HUES48 (cell line): ENCODE results near the gene MFN2.
"Not testable (repeated sequence)": the region's sequence is repeated elsewhere in the genome, so short reads cannot be mapped to it uniquely, and the experiment has no call there.

Experiments used
- H3K27ac ChIP-seq: one replicate; pipeline ENCODE4 v1.7.0; 2013; ENCODE audit warnings: low read depth, low read length, inconsistent platforms
- H3K27me3 ChIP-seq: 2 replicates; pipeline ENCODE4 v1.6.1; 2013; ENCODE audit warnings: mild to moderate bottlenecking, low read length; ENCODE audit not compliant: control insufficient read depth, insufficient read depth
- H3K36me3 ChIP-seq: 2 replicates; pipeline ENCODE4 v1.6.1; 2013; ENCODE audit warnings: low read length; ENCODE audit not compliant: control insufficient read depth, insufficient read depth
- H3K4me1 ChIP-seq: 2 replicates; pipeline ENCODE4 v1.6.1; 2013; ENCODE audit warnings: mild to moderate bottlenecking, low read length; ENCODE audit not compliant: control insufficient read depth, insufficient read depth
- H3K4me3 ChIP-seq: 2 replicates; pipeline ENCODE4 v1.5.1; 2013; ENCODE audit warnings: mild to moderate bottlenecking, low read depth, low read length
- H3K9ac ChIP-seq: 2 replicates; pipeline ENCODE4 v1.6.1; 2013; ENCODE audit warnings: mild to moderate bottlenecking, low read depth, low read length, moderate library complexity
- H3K9me3 ChIP-seq: 2 replicates; pipeline ENCODE4 v1.6.1; 2013; ENCODE audit warnings: low read length; ENCODE audit not compliant: control insufficient read depth, insufficient read depth

Gene MFN2

GRCh38 chr1:11998636-11999035 is 18.4 kb downstream of the MFN2 start:
- no peak overlapping the region for H3K27ac ChIP-seq
- H3K9ac ChIP-seq, result no peak overlapping the region
- H3K27me3 ChIP-seq, result no peaks in the 10 kb centered on the region
- no peaks in the 10 kb centered on the region for H3K4me1 ChIP-seq
- no peak overlapping the region for H3K4me3 ChIP-seq
- no peaks in the 10 kb centered on the region for H3K9me3 ChIP-seq
- peaks cover 81% of the 10 kb centered on the region for H3K36me3 ChIP-seq

GRCh38 chr1:11999236-11999635 is 19.0 kb downstream of the MFN2 start:
- no peaks in the 10 kb centered on the region for H3K9me3 ChIP-seq
- H3K27me3 ChIP-seq, result no peaks in the 10 kb centered on the region
- H3K4me3 ChIP-seq, result no peak overlapping the region
- H3K27ac ChIP-seq, result no peak overlapping the region
- no peaks in the 10 kb centered on the region for H3K4me1 ChIP-seq
- H3K36me3 ChIP-seq, result peaks cover 82% of the 10 kb centered on the region
- no peak overlapping the region for H3K9ac ChIP-seq

GRCh38 chr1:12001249-12001917 is 21.1 kb downstream of the MFN2 start:
- no peaks in the 10 kb centered on the region for H3K9me3 ChIP-seq
- no peaks in the 10 kb centered on the region for H3K4me1 ChIP-seq
- peaks cover 84% of the 10 kb centered on the region for H3K36me3 ChIP-seq
- H3K27me3 ChIP-seq, result no peaks in the 10 kb centered on the region
- no peak overlapping the region for H3K4me3 ChIP-seq
- peak overlapping the region; percentile 20 for H3K27ac ChIP-seq
- no peak overlapping the region for H3K9ac ChIP-seq

- Histone ChIP-seq H3K36me3 (peaks cover 84% of the 10 kb centered on the region), H3K9me3 (no peaks in the 10 kb centered on the region), H3K4me1 (no peaks in the 10 kb centered on the region), H3K27ac (no peak overlapping the region), H3K27me3 (no peaks in the 10 kb centered on the region), H3K4me3 (no peak overlapping the region), H3K9ac (no peak overlapping the region)
Measured at GRCh38 chr1:12001996-12002493, 21.8 kb downstream of the MFN2 start.

GRCh38 chr1:12003762-12004161 is 23.5 kb downstream of the MFN2 start:
- Histone ChIP-seq H3K27ac (no peak overlapping the region), H3K4me1 (no peaks in the 10 kb centered on the region), H3K9me3 (no peaks in the 10 kb centered on the region), H3K36me3 (peaks cover 79% of the 10 kb centered on the region), H3K4me3 (no peak overlapping the region), H3K27me3 (no peaks in the 10 kb centered on the region), H3K9ac (no peak overlapping the region)

- peaks cover 83% of the 10 kb centered on the region for H3K36me3 ChIP-seq
- no peaks in the 10 kb centered on the region for H3K27me3 ChIP-seq
- H3K4me1 ChIP-seq, result no peaks in the 10 kb centered on the region
- no peak overlapping the region for H3K4me3 ChIP-seq
- no peaks in the 10 kb centered on the region for H3K9me3 ChIP-seq
- H3K27ac ChIP-seq, result no peak overlapping the region
- H3K9ac ChIP-seq, result no peak overlapping the region
Measured at GRCh38 chr1:12005488-12006166, 25.4 kb downstream of the MFN2 start.

- no peak overlapping the region for H3K4me3 ChIP-seq
- H3K9me3 ChIP-seq, result no peaks in the 10 kb centered on the region
- no peak overlapping the region for H3K27ac ChIP-seq
- no peaks in the 10 kb centered on the region for H3K4me1 ChIP-seq
- no peak overlapping the region for H3K9ac ChIP-seq
- no peaks in the 10 kb centered on the region for H3K27me3 ChIP-seq
- peaks cover 85% of the 10 kb centered on the region for H3K36me3 ChIP-seq
Measured at GRCh38 chr1:12006167-12006921, 26.1 kb downstream of the MFN2 start.

- H3K9ac ChIP-seq, result no peak overlapping the region
- no peak overlapping the region for H3K27ac ChIP-seq
- no peaks in the 10 kb centered on the region for H3K9me3 ChIP-seq
- peaks cover 85% of the 10 kb centered on the region for H3K36me3 ChIP-seq
- no peaks in the 10 kb centered on the region for H3K27me3 ChIP-seq
- no peak overlapping the region for H3K4me3 ChIP-seq
- no peaks in the 10 kb centered on the region for H3K4me1 ChIP-seq
Measured at GRCh38 chr1:12007204-12007603, 27.0 kb downstream of the MFN2 start.

- H3K27me3 ChIP-seq, H3K9ac ChIP-seq, H3K27ac ChIP-seq, H3K9me3 ChIP-seq, H3K4me3 ChIP-seq, H3K4me1 ChIP-seq: not testable (repeated sequence)
- H3K36me3 ChIP-seq, result peaks cover 83% of the 10 kb centered on the region
Measured at GRCh38 chr1:12008355-12008754, 28.1 kb downstream of the MFN2 start.

GRCh38 chr1:12009318-12009947 is 29.2 kb downstream of the MFN2 start:
- Histone ChIP-seq H3K9me3 (no peaks in the 10 kb centered on the region), H3K27ac (no peak overlapping the region), H3K36me3 (peaks cover 74% of the 10 kb centered on the region), H3K4me1 (no peaks in the 10 kb centered on the region), H3K27me3 (no peaks in the 10 kb centered on the region), H3K4me3 (no peak overlapping the region), H3K9ac (no peak overlapping the region)
